ENCODE data around the gene SNHG17. TPM values are rescaled to one million over a fixed set of nuclear protein-coding genes. Genes with fewer than 3 reads are reported as not detected.

Gene SNHG17
- total and polyA plus RNA-seq, 9 of the 15 experiments (the other 6 are each of a cell fraction or from before 2014, with no cell fraction given), result 29.8 to 106 (median 57.7) TPM

DNA sequence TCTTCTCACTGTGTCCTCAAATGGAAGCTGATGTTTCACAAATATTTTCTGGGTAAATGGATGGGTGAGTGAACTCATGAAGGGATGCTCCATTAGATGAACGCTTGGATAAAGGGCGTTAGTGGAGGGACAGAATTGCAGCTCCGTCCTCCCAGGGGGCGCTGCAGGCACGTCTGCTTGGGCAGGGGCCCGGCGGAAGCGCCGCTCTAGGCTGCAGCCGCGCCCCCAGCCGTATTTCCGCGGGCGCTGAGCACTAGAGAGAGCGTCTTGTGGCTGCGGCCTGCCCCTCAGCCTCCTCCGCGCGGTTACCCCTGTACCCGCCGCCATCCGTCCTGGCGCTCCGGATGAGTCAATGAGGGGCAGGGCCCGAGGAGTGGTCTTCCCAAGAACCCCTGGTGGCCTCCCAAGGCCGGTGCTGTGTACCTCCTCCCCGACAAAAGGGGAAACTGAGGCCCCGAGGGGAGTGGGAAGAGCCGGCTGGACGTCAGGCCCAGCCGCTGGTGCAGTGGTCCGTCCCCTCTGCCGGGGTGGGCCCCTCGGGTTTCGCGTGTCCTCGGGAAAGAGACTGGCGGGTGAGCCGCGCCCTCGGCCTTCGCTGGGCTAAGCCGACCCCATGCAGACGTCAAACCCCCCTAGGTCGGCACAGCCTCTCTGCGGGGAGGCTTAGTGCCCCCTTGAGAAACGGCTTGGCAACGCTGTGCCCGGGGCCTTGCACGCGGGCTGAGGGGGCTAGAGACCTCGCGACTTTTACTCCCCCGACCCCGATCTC lies 11.5 kb upstream of the SNHG17 start (continued):
- TF ChIP-seq SAP30 (IDR thresholded peaks at IDR 0.05; ENCODE audit: borderline replicate concordance, insufficient read depth, low read depth, low read length, poor library complexity, severe bottlenecking), result peak; percentile 43
- peak; percentile 92 for TF ChIP-seq SP1 (CRISPR knock-in tag; IDR thresholded peaks at IDR 0.05)
- TF ChIP-seq HNRNPLL (IDR thresholded peaks at IDR 0.05; ENCODE audit: low read depth, low read length, poor library complexity, severe bottlenecking), result peak; percentile 54
- TF ChIP-seq RAD21 (CRISPR knock-in tag; conservative IDR thresholded peaks at IDR 0.05 in 1 of 2, IDR thresholded peaks at IDR 0.05 in 1 of 2), result peak; percentile 51 to 82
- no peak for TF ChIP-seq BRF2 (IDR thresholded peaks at IDR 0.05; ENCODE audit: borderline replicate concordance, insufficient read depth, insufficient read length)
- TF ChIP-seq, protein P1, sequence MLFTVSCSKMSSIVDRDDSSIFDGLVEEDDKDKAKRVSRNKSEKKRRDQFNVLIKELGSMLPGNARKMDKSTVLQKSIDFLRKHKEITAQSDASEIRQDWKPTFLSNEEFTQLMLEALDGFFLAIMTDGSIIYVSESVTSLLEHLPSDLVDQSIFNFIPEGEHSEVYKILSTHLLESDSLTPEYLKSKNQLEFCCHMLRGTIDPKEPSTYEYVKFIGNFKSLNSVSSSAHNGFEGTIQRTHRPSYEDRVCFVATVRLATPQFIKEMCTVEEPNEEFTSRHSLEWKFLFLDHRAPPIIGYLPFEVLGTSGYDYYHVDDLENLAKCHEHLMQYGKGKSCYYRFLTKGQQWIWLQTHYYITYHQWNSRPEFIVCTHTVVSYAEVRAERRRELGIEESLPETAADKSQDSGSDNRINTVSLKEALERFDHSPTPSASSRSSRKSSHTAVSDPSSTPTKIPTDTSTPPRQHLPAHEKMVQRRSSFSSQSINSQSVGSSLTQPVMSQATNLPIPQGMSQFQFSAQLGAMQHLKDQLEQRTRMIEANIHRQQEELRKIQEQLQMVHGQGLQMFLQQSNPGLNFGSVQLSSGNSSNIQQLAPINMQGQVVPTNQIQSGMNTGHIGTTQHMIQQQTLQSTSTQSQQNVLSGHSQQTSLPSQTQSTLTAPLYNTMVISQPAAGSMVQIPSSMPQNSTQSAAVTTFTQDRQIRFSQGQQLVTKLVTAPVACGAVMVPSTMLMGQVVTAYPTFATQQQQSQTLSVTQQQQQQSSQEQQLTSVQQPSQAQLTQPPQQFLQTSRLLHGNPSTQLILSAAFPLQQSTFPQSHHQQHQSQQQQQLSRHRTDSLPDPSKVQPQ (CRISPR knock-in tag; IDR thresholded peaks at IDR 0.05; ENCODE audit: borderline replicate concordance), result no peak
- peak; percentile 59; the same call in 1 of the 2 replicates for TF ChIP-seq MAX (CRISPR knock-in tag; IDR thresholded peaks at IDR 0.05)
- TF ChIP-seq ATF7 (IDR thresholded peaks at IDR 0.05), result peak; percentile 77
- peak; percentile 91 for TF ChIP-seq ETV5 (CRISPR knock-in tag; IDR thresholded peaks at IDR 0.05; ENCODE audit: low read depth)
- no peak for TF ChIP-seq ZNF79 (CRISPR knock-in tag; IDR thresholded peaks at IDR 0.05; ENCODE audit: low read depth)
- TF ChIP-seq, protein P2, sequence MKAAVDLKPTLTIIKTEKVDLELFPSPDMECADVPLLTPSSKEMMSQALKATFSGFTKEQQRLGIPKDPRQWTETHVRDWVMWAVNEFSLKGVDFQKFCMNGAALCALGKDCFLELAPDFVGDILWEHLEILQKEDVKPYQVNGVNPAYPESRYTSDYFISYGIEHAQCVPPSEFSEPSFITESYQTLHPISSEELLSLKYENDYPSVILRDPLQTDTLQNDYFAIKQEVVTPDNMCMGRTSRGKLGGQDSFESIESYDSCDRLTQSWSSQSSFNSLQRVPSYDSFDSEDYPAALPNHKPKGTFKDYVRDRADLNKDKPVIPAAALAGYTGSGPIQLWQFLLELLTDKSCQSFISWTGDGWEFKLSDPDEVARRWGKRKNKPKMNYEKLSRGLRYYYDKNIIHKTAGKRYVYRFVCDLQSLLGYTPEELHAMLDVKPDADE (conservative IDR thresholded peaks at IDR 0.05; ENCODE audit: control insufficient read depth, low read depth, low read length), result peak; percentile 92
- TF ChIP-seq ELF2 (CRISPR knock-in tag; IDR thresholded peaks at IDR 0.05), result peak; percentile 68; the same call in 1 of the 2 replicates
- TF ChIP-seq RBM17 (IDR thresholded peaks at IDR 0.05; ENCODE audit: borderline replicate concordance, low read depth, low read length), result no peak
- TF ChIP-seq TAF7 (tag; IDR thresholded peaks at IDR 0.05), result peak; percentile 84; the same call in 1 of the 2 replicates
- no peak for TF ChIP-seq CGGBP1 (CRISPR knock-in tag; IDR thresholded peaks at IDR 0.05)
- TF ChIP-seq FOXJ2 (tag; IDR thresholded peaks at IDR 0.05), result no peak

Measured in K562 (cell line).